COLO668 (cell line): ENCODE results near the gene PISD.

Source experiments
- DNase-seq: peaks from one replicate; lab custom pipeline; 2025; ENCODE audit not compliant: unreplicated experiment; lab: John Stamatoyannopoulos, UW

The PISD gene

GRCh38 chr22:31652911-31653684 lies 8.9 kb downstream of the PISD start:
- DNase-seq: peak; percentile 70

- no peak for DNase-seq
Observed at GRCh38 chr22:31652088-31652487, 9.9 kb downstream of the PISD start.

GRCh38 chr22:31651664-31652063 lies 10.4 kb downstream of the PISD start:
- no peak for DNase-seq

- DNase-seq: no peak
Observed at GRCh38 chr22:31650391-31650790, 11.6 kb downstream of the PISD start.

GRCh38 chr22:31647523-31648320 lies 14.3 kb downstream of the PISD start:
- no peak for DNase-seq

- no peak for DNase-seq
Observed at GRCh38 chr22:31647066-31647465, 14.9 kb downstream of the PISD start.

GRCh38 chr22:31646186-31647019 lies 15.6 kb downstream of the PISD start:
- no peak for DNase-seq

GRCh38 chr22:31639436-31640039 lies 22.5 kb downstream of the PISD start:
- no peak for DNase-seq

- DNase-seq: no peak
Observed at GRCh38 chr22:31637891-31638618, 24.0 kb downstream of the PISD start.

GRCh38 chr22:31637447-31637890 lies 24.5 kb downstream of the PISD start:
- DNase-seq: no peak

GRCh38 chr22:31635638-31636306 lies 26.2 kb downstream of the PISD start:
- no peak for DNase-seq

- no peak for DNase-seq
Observed at GRCh38 chr22:31631436-31631835, 30.6 kb downstream of the PISD start.

- peak; percentile 90 for DNase-seq
Observed at GRCh38 chr22:31630331-31631329, 31.4 kb downstream of the PISD start.

GRCh38 chr22:31629741-31630184 lies 32.3 kb downstream of the PISD start:
- no peak for DNase-seq

- no peak for DNase-seq
Observed at GRCh38 chr22:31628969-31629708, 32.9 kb downstream of the PISD start.

- DNase-seq: no peak
Observed at GRCh38 chr22:31628362-31628761, 33.7 kb downstream of the PISD start.

GRCh38 chr22:31627223-31627731 lies 34.7 kb downstream of the PISD start:
- DNase-seq: peak; percentile 34
